LNCAP (cell line): Measurements from ENCODE around the gene FFAR3.

Experiments
- TF ChIP-seq, protein P1 (sequence below): fragments of 450-650 bp; IDR thresholded peaks from 2 replicates; pipeline ENCODE4 v1.5.1; 2017; ENCODE audit warnings: mild to moderate bottlenecking

FFAR3 gene

DNA sequence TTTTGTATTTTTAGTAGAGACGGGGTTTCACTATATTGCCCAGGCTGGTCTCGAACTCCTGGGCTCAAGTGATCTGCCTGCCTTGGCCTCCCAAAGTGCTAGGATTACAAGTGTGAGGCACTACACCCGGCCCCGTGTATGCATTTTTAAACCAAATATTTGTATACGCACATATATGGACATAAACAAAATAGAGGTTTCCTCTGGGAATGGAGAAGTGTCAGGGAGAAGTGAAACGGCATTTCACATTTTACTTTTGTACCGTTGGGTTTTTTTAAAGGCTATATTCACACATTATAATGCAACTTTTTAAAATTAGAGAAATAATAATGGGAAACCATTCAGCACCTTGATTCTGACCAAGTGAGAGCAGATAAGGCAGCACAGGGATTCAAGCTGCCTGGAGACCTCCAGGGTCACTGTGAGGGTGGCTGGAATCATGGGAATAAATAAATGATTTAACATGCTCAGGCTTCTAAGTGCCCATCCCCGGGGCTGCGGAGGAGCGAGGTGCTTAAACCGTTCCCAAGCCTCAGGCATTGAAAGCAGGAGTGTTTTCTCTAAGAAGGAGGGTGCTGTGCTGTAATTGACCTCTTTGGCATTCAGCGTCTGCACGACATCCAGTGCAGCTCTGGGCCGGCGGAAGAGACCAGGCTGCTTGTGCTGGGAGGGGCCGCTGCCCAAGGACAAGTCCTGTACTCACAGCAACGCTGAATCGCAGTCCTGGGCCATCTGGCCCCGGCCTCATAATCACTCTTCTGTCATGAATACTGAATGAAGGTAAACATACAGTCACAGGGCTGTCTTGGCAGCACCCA lies 37.3 kb downstream of the FFAR3 start:
- TF ChIP-seq, protein P1, sequence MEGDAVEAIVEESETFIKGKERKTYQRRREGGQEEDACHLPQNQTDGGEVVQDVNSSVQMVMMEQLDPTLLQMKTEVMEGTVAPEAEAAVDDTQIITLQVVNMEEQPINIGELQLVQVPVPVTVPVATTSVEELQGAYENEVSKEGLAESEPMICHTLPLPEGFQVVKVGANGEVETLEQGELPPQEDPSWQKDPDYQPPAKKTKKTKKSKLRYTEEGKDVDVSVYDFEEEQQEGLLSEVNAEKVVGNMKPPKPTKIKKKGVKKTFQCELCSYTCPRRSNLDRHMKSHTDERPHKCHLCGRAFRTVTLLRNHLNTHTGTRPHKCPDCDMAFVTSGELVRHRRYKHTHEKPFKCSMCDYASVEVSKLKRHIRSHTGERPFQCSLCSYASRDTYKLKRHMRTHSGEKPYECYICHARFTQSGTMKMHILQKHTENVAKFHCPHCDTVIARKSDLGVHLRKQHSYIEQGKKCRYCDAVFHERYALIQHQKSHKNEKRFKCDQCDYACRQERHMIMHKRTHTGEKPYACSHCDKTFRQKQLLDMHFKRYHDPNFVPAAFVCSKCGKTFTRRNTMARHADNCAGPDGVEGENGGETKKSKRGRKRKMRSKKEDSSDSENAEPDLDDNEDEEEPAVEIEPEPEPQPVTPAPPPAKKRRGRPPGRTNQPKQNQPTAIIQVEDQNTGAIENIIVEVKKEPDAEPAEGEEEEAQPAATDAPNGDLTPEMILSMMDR = no peak

DNA sequence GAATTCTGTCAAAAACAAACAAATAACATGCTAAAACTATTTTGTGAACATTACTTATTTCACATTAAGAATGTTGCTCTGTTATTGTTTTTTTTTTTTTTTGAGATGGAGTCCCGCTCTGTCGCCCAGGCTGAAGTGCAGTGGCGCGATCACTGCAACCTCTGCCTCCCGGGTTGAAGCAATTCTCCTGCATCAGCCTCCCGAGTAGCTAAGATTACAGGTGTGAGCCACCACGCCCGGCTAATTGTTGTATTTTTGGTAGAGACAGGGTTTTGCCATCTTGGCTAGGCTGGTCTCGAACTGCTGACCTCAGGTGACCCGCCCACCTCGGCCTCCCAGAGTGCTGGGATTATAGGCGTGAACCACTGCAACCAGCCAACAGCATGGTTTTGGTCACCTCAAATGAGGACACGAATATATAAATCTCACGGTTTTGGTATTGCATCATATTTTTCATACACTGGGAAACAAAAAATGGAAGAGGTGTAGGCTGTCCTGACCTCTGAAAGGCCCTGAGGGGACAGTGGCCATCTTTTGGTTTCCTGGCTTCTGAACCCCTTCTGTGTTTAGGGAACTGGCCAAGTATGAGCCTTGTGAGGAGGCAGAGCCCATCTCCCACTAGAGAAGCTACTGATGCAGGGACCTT lies 38.1 kb downstream of the FFAR3 start:
- TF ChIP-seq, protein P1 = no peak

DNA sequence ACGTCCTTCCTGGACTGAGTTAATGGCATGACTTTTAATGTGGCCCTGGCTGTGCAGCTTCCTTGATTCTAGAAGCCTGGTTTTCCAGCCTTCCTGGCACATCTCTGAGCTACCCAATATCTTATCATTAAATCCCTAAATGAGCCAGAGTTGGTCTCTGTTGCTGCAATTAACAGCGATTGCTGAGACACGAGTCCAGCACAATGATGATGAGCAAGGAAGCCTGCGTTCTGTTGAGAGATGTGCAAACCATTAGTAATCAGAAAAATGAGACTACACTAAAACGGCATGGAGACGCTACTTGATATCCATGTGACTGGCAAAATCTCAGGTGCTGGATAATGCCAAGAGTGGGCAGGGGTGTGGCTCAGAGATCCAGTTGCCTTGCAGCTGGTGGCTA lies 38.8 kb downstream of the FFAR3 start:
- TF ChIP-seq, protein P1 = no peak

DNA sequence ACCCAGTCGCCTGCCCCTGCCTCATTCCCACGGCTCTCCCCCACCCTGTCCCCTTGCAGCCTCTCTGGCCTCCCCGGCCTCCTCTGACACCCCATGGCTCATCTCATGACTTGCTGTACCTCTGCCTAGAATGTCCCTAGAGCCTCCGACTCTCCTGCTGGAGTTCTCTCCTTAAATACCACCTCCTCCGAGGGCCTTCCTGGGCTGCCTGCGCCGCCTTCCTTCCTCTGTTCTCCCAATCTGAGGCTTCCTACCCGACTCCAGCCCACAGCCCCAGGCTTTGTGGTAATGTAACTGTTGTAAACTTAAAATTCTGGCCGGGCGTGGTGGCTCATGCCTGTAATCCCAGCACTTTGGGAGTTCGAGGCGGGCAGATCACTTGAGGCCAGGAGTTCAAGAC lies 40.3 kb downstream of the FFAR3 start:
- TF ChIP-seq, protein P1 = no peak

DNA sequence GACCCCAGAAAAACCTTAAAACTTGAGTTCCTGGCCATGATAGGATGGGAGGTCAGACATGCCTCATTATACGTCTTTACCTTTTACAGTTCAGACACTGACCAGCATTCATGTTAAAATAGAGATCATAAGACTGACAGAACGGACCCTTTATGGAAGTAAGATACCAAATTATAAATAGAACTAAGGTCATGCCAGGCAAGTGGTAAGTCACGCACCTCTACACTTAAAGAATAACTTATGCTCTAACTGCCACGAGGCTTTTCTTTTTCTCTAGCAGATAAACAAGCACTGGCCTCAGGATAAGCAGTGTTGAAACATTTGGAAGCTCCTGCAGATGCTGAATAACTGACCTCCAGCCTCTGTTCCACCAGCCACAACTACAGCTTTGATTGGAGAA lies 41.0 kb downstream of the FFAR3 start:
- TF ChIP-seq, protein P1 = no peak

DNA sequence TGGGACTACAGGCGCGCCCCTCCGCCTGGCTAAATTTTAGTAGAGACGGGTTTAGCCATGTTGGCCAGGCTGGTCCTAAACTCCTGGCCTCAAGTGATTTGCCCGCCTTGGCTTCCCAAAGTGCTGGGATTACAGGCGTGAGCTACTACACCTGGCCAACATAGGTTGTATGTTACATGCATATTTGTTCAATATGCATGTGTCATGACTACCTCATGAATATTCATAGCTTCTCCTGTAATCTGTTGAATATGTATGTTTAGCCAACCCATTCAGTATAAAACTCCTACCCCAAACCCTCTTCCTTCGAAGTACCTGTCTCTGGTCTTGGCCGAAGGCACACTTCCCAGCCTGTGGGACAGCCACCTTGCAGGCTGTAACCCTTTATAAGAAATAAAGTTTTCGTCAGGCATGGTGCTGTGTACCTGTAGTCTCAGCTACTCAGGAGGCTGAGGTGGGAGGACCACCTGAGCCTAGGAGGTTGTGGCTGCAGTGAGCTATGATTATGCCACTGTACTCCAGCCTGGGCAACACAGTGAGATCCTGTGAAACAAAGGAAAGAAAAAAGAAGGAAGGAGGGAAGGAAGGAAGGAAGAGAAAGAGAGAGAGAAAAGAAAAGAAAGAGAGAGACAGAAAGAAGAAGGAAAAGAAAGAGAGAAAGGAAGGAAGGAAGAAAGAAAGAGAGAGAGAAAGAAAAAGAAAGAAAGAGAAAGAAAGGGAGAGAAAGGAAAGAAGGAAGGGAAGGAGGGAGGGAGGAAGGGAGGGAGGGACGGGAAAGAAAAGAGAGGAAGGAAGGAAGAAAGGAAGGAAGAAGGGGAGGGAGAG lies 41.9 kb downstream of the FFAR3 start:
- TF ChIP-seq, protein P1 = no peak

DNA sequence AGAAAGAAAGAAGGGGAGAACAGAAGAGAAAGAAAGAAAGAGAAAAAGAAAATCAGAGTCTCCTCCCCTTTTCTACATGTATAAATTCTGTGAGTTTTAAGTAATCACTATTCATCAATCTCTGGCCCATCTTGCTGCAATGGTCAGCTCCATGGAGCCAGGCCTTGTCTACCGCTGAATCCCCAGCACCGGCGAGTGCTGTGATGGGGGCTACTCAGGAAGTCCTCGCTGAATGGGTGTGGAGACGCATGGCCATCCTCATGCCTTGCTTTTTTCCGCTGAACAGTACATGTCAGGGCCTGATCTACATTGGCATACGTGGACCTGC lies 42.5 kb downstream of the FFAR3 start:
- TF ChIP-seq, protein P1 = no peak
